Right lobe of liver (tissue), 4 donors: ENCODE measurements around the gene HTR4.

Experiments used
- POLR2A ChIP-seq: fragments of 450-650 bp; IDR thresholded peaks from one replicate; pipeline ENCODE4 v1.6.1; 2017; ENCODE audit warnings: antibody characterized with exemption, mild to moderate bottlenecking
- TF ChIP-seq, protein P1 (sequence below), 4 donors: fragments of 200-600 bp in 3 of 4; fragments of 450-650 bp in 1 of 4; IDR thresholded peaks; one replicate each; pipeline versions ENCODE4 v1.5.1 to v1.8.0; 2016 to 2022; ENCODE audit warnings: antibody characterized with exemption in 4 of 4, mild to moderate bottlenecking in 2 of 4
- donor health status: DM: no; HTN: no; CAD: no.
- donor health status: DM: no; HTN: no; CAD: no.
- donor health status: DM: no; HTN: yes; CAD: no.

GRCh38 chr5:148683651-148684050 lies 29.3 kb upstream of the HTR4 start:
- TF ChIP-seq, protein P1, sequence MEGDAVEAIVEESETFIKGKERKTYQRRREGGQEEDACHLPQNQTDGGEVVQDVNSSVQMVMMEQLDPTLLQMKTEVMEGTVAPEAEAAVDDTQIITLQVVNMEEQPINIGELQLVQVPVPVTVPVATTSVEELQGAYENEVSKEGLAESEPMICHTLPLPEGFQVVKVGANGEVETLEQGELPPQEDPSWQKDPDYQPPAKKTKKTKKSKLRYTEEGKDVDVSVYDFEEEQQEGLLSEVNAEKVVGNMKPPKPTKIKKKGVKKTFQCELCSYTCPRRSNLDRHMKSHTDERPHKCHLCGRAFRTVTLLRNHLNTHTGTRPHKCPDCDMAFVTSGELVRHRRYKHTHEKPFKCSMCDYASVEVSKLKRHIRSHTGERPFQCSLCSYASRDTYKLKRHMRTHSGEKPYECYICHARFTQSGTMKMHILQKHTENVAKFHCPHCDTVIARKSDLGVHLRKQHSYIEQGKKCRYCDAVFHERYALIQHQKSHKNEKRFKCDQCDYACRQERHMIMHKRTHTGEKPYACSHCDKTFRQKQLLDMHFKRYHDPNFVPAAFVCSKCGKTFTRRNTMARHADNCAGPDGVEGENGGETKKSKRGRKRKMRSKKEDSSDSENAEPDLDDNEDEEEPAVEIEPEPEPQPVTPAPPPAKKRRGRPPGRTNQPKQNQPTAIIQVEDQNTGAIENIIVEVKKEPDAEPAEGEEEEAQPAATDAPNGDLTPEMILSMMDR (IDR thresholded peaks at IDR 0.05) = no peak
- TF ChIP-seq POLR2A = no peak
